Epithelial cell of prostate (primary cell): ENCODE measurements around the gene UIMC1.

Source experiments
- DNase-seq: peaks from one replicate; pipeline ENCODE4 v3.0.0-alpha.2; 2011; ENCODE audit warnings: low read depth, low spot score
- H3K27ac ChIP-seq: fragments of 450-650 bp; 2 replicates; pipeline ENCODE4 v1.5.1; 2017; ENCODE audit warnings: mild to moderate bottlenecking

The UIMC1 gene

GRCh38 chr5:176959051-176959450 is 47.5 kb downstream of the UIMC1 start:
- H3K27ac ChIP-seq = no peak overlapping the region
- no peak for DNase-seq

- DNase-seq = no peak
- no peak overlapping the region for H3K27ac ChIP-seq
Measured at GRCh38 chr5:176956756-176957155, 49.8 kb downstream of the UIMC1 start.

- no peak overlapping the region for H3K27ac ChIP-seq
- no peak for DNase-seq
Measured at GRCh38 chr5:176955895-176956294, 50.7 kb downstream of the UIMC1 start.

- DNase-seq = no peak
- H3K27ac ChIP-seq = no peak overlapping the region
Measured at GRCh38 chr5:176954050-176954449, 52.5 kb downstream of the UIMC1 start.

DNA sequence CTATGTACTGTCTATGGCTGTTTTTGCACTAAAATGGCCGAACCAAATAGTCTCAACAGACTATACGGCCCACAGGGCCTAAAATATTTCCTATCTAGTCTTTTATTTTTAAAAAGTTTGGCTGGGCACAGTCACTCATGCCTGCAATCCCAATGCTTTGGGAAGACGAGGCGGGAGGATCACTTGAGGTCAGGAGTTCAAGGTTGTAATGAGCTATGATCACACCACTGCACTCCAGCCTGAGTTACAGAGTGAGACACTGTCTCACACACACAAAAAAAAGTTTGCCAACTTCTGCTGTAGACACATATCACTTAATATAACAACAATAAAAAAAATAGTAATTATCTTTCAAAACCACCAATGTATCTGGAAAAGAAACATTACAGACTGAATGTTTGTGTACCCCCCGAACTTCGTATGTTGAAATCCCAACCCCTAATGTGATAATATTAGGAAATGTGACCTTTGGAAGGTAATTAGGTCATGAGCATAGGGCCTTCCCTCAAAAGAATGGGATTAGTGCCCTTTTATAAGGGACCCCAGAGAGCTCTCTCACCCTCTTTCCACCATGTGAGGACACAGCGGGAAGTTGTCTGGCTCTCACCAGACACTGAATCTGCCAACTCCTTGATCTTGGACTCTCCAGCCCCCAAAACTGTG is 53.9 kb downstream of the UIMC1 start:
- DNase-seq = no peak
- H3K27ac ChIP-seq = no peak overlapping the region

DNA sequence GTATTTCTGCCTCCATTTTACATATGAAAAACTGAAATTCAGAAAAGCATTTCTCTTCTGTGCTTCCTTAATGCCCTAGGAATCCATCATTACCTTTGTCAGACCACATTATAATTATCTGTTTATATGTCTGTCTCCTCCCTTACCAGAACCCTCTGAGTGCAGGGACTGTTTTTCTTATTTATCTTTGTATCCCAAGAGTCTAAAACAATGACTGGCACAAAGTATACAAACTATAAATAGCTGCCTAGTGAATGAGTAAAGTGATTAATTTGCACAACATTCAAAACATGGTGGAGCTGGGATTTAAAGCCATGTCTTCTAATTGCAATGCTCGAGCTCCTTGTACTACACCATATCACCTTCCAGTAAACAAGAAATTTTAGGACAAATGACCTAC is 58.1 kb downstream of the UIMC1 start:
- no peak overlapping the region for H3K27ac ChIP-seq
- DNase-seq = no peak

- H3K27ac ChIP-seq = no peak overlapping the region
- no peak for DNase-seq
Measured at GRCh38 chr5:176947847-176948246, 58.7 kb downstream of the UIMC1 start.

GRCh38 chr5:176944268-176944667 is 62.3 kb downstream of the UIMC1 start:
- H3K27ac ChIP-seq = no peak overlapping the region
- DNase-seq = no peak

GRCh38 chr5:176943816-176944215 is 62.8 kb downstream of the UIMC1 start:
- no peak for DNase-seq
- H3K27ac ChIP-seq = no peak overlapping the region

- no peak for DNase-seq
- H3K27ac ChIP-seq = no peak overlapping the region
Measured at GRCh38 chr5:176941951-176942350, 64.6 kb downstream of the UIMC1 start.

- no peak overlapping the region for H3K27ac ChIP-seq
- no peak for DNase-seq
Measured at GRCh38 chr5:176938472-176938871, 68.1 kb downstream of the UIMC1 start.

- no peak for DNase-seq
- no peak overlapping the region for H3K27ac ChIP-seq
Measured at GRCh38 chr5:176935017-176935416, 71.6 kb downstream of the UIMC1 start.

DNA sequence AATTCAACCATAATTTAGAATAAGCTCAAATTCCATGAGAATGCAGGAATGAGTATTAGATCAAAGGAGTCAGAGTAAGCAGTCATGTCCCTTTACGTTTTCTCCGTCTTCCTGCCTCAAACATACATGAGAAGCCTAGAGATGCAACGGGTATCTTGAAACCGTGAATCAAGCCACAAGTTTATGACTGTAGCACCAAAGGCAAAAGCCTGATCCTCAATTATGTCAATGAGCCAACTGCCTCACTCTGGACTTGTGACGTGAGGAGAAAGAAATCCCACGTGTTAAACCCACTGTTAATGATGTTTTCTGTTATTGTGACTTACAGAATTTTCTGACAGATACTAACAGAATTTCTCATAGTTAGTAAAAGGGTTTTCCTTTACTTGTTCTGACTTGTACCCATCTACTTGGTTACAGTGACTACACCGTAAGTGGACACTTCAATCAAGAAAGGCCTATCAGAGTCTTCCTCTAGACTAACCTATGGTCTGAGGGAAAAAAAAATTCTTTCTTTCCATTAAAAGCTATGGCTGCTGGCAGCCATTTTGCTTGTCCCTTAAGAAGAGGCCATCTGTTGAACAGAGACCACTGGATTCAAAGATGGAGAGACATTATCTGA is 72.2 kb downstream of the UIMC1 start:
- H3K27ac ChIP-seq = no peak overlapping the region
- DNase-seq = no peak

DNA sequence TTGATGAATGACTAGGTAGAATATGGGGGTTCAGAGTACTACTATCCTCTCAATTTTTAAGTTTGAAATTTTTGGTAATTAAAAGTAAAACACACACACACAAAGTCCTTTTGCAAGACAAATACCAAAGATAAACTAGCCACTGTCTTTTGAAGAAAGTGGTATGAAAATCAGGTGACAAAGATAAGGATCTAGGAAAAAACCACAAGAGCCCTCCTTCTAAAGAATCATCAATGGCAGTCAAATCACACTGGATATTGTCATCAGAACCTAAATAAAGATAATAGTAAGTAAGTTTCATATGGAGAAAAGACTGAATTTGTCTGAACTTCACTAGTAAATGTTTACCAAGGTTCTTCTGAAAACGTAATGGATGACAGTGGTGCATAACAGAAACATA is 76.9 kb downstream of the UIMC1 start:
- DNase-seq = no peak
- H3K27ac ChIP-seq = no peak overlapping the region

GRCh38 chr5:176927562-176927961 is 79.0 kb downstream of the UIMC1 start:
- H3K27ac ChIP-seq = no peak overlapping the region
- no peak for DNase-seq

GRCh38 chr5:176922817-176923216 is 83.8 kb downstream of the UIMC1 start:
- H3K27ac ChIP-seq = no peak overlapping the region
- DNase-seq = no peak

DNA sequence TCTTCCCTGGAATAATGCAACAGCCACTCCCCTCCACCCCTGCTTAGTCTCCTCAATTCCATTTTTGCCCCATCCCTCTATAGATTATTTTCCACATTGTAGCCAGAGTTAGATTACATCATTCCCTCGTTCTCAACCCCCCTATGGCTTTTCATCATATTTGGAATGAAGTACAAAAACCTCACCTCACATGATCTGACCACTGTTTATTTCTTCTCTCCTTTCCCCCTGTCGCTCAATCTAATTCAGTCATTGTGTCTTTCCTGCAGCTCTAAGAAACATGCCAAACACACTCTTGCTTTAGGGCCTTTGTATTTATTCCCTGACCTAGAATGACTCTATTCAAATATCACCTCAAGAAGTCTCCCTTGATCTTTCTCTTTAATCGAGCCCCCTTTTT is 84.9 kb downstream of the UIMC1 start:
- no peak overlapping the region for H3K27ac ChIP-seq
- DNase-seq = no peak

DNA sequence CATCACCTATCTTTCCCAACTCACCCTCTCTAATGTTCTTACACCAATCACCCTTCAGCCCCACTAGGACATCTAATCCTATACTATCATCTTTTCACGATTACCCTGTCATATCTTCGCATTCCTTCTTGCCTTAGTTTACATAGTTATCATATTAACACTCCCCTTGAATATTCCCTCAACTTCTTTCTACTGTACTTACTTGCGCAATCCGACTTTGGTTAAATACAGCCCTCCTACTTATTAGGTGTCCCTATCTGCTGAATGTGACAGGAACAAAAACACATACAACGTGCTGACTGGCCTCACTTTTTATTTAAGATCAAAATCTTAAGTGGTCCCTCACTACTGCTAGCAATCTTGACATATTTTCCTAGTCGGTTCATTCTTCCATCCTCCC is 88.0 kb downstream of the UIMC1 start:
- DNase-seq = no peak
- no peak overlapping the region for H3K27ac ChIP-seq

- no peak for DNase-seq
- H3K27ac ChIP-seq = no peak overlapping the region
Measured at GRCh38 chr5:176916337-176916736, 90.2 kb downstream of the UIMC1 start.

- DNase-seq = no peak
- H3K27ac ChIP-seq = no peak overlapping the region
Measured at GRCh38 chr5:176915906-176916305, 90.7 kb downstream of the UIMC1 start.

DNA sequence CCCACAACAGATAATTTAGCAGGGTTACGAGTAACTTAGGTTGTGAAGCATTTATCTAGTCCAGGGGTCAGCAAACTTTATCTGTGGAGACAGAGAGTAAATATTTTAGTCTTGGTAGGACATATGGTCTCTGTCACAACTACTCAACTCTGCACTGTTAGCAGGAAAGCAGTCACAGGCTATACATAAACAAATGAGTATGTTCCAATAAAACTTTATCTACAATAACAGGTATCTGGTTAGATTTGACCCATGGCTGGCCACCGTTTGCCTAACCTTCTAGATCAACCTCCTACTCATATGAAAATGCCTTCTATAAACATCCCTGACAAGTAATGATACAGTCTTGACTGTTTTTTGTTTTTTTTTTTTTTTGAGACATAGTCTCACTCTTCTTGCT is 94.5 kb downstream of the UIMC1 start:
- DNase-seq = no peak
- no peak overlapping the region for H3K27ac ChIP-seq

GRCh38 chr5:176908675-176909368 is 97.8 kb downstream of the UIMC1 start:
- no peak overlapping the region for H3K27ac ChIP-seq
- DNase-seq = no peak
